PC-9 (cell line): ENCODE data around the gene R3HCC1L.

Experiments used
- CTCF ChIP-seq: fragments of 200-600 bp; sonication (generic); conservative IDR thresholded peaks from 2 replicates; pipeline ENCODE4 v1.6.1; 2017; ENCODE audit warnings: mixed run types, antibody characterized with exemption, mild to moderate bottlenecking, moderate library complexity
- EZH2 ChIP-seq: fragments of 200-600 bp; sonication (generic); IDR thresholded peaks from 2 replicates; pipeline ENCODE4 v1.8.0; 2017; ENCODE audit warnings: antibody characterized with exemption, low read depth

GRCh38 chr10:98265403-98266378 lies 131.2 kb downstream of the R3HCC1L start:
- TF ChIP-seq CTCF = no peak
- TF ChIP-seq EZH2 = no peak
